Thoracic aorta (tissue), 2 donors: ENCODE measurements around the gene RTN4R. TPM values are rescaled to one million over a fixed set of nuclear protein-coding genes. Genes with fewer than 3 reads are reported as not detected.
"Not testable (repeated sequence)": the region's sequence is repeated elsewhere in the genome, so short reads cannot be mapped to it uniquely, and the experiment has no call there.

Experiments
- ATAC-seq: fragments of 150-250 bp; one replicate; pipeline ENCODE4 v1.8.0; 2017; ENCODE audit warnings: low read depth; ENCODE audit not compliant: insufficient number of reproducible peaks, low FRiP score
- DNase-seq: peaks from one replicate; pipeline ENCODE4 v3.0.0-alpha.2; 2020; ENCODE audit warnings: low spot score
- H3K27ac ChIP-seq, 2 donors: fragments of 200-600 bp; sonication (generic); 1 replicate in 1 of 2; 2 replicates in 1 of 2; pipeline ENCODE4 v1.5.1; 2016; ENCODE audit warnings: mild to moderate bottlenecking in 2 of 2, moderate library complexity in 2 of 2
- H3K27me3 ChIP-seq: fragments of 200-600 bp; sonication (generic); replicated peaks from 2 replicates; pipeline ENCODE4 v1.6.0; 2016; ENCODE audit warnings: mild to moderate bottlenecking; ENCODE audit not compliant: insufficient read depth
- H3K36me3 ChIP-seq: fragments of 200-600 bp; sonication (generic); one replicate; pipeline ENCODE4 v1.5.1; 2016
- H3K4me1 ChIP-seq, 2 donors: fragments of 200-600 bp; sonication (generic); 1 replicate in 1 of 2; 2 replicates in 1 of 2; pipeline versions ENCODE4 v1.5.1 to v1.6.0; 2016; ENCODE audit warnings: low read depth in 2 of 2, mild to moderate bottlenecking in 1 of 2; ENCODE audit not compliant: control insufficient read depth in 1 of 2
- H3K4me3 ChIP-seq: fragments of 200-600 bp; sonication (generic); 2 replicates; pipeline ENCODE4 v1.5.1; 2016; ENCODE audit warnings: mild to moderate bottlenecking
- H3K9me3 ChIP-seq: fragments of 200-600 bp; sonication (generic); 2 replicates; pipeline ENCODE4 v1.5.1; 2016
- CTCF ChIP-seq: fragments of 200-600 bp; sonication (generic); IDR thresholded peaks from one replicate; pipeline ENCODE4 v1.5.1; 2019; ENCODE audit warnings: antibody characterized with exemption
- total RNA-seq, 2 donors: library from RNA; depleted of rRNA; stranded (reverse); fragments of >200 nt; gene quantifications; one replicate each; pipeline versions ENCODE4 v1.1.0 to v1.2.3, GENCODE V29; 2016

RTN4R gene
- total RNA-seq, 2 donors from 2014 or later, result 7.4 TPM; not detected in 1

DNA sequence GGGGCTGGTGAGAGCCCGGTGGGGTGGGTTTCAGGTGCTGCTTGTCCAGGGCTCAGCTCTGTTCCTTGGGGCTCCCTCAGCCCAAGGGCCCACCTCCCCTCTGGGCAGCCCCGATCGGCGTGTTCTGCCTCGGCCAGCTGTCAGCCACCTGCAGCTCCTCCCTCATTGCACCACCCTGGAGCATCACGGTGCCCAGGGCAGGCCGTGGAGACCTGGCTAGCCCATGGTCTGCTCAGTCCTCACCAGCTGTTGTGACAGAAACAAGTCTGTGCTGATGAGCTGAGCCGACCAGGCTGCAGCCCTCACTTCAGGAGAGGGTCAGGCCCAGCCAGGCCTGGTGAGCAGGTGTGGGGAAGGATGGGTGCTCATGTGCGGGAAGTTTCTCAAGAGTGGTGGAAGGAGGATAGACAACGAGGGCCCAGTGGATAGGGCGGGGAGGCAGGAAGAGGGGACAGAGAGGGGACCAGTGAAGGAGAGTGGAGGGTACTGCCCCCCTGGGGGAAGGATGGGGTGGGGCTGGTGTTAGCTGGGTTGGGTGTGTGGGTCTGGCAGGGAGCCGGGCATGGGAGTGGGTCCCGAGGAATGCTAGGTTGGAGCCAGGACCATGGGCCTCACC lies 16.5 kb upstream of the RTN4R start:
- no peaks in the 10 kb centered on the region for H3K36me3 ChIP-seq
- H3K27ac ChIP-seq, result no peak overlapping the region
- no peaks in the 10 kb centered on the region for H3K9me3 ChIP-seq
- no peak for TF ChIP-seq CTCF
- no peaks in the 10 kb centered on the region for H3K4me1 ChIP-seq
- DNase-seq (no peak), ATAC-seq (no peak)
- no peaks in the 10 kb centered on the region for H3K27me3 ChIP-seq
- no peak overlapping the region for H3K4me3 ChIP-seq

- Histone ChIP-seq H3K27me3 (no peaks in the 10 kb centered on the region), H3K4me1 (no peaks in the 10 kb centered on the region), H3K27ac (no peak overlapping the region), H3K9me3 (no peaks in the 10 kb centered on the region), H3K4me3 (no peak overlapping the region), H3K36me3 (no peaks in the 10 kb centered on the region)
- ATAC-seq, result no peak
- DNase-seq, result no peak
- no peak for TF ChIP-seq CTCF
These were observed 15.6 kb upstream of the RTN4R start for GRCh38 chr22:20283674-20284066.

GRCh38 chr22:20282901-20283673 lies 15.0 kb upstream of the RTN4R start:
- no peaks in the 10 kb centered on the region for H3K27me3 ChIP-seq
- no peaks in the 10 kb centered on the region for H3K4me1 ChIP-seq
- H3K4me3 ChIP-seq, result no peak overlapping the region
- DNase-seq (no peak), ATAC-seq (no peak)
- H3K27ac ChIP-seq, result no peak overlapping the region
- no peaks in the 10 kb centered on the region for H3K36me3 ChIP-seq
- H3K9me3 ChIP-seq, result no peaks in the 10 kb centered on the region
- TF ChIP-seq CTCF, result no peak

DNA sequence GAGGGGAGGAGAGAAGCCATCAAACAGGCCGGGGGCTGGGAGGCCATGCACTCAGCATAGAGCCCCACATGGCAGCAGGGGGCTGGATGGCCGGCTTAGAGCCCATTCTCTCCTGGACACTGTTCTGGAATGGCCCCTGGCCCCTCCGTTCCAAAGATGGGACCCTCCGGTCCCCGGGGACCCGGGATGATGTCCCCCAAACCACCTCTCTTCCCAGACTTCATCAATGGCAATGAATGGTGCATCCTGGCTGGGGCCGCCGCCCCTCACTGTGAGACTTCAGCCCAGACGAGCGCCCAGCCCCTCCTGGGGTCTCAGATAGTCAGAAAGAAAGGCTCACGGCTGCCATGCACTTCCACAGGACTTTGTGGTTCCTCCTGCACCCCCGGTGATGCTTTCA lies 13.8 kb upstream of the RTN4R start:
- H3K27ac ChIP-seq, result no peak overlapping the region
- H3K4me3 ChIP-seq, result no peak overlapping the region
- no peaks in the 10 kb centered on the region for H3K9me3 ChIP-seq
- ATAC-seq (no peak), DNase-seq (no peak)
- no peaks in the 10 kb centered on the region for H3K27me3 ChIP-seq
- no peak for TF ChIP-seq CTCF
- no peaks in the 10 kb centered on the region for H3K4me1 ChIP-seq
- H3K36me3 ChIP-seq, result no peaks in the 10 kb centered on the region

- DNase-seq, ATAC-seq: not testable (repeated sequence)
These were observed 13.4 kb upstream of the RTN4R start for GRCh38 chr22:20281473-20281872.

More at GRCh38 chr22:20281473-20281872, 13.4 kb upstream of the RTN4R start:
- not testable (repeated sequence) for H3K36me3 ChIP-seq, H3K27ac ChIP-seq, H3K9me3 ChIP-seq, H3K27me3 ChIP-seq, H3K4me1 ChIP-seq, H3K4me3 ChIP-seq
